ENCODE results near the gene CENATAC. TPM values are rescaled to one million over a fixed set of nuclear protein-coding genes. Genes with fewer than 3 reads are reported as not detected.
"Not testable (repeated sequence)": the region's sequence is repeated elsewhere in the genome, so short reads cannot be mapped to it uniquely, and the experiment has no call there.

Gene CENATAC
- total RNA-seq, 4 donors from 2014 or later, result 45.2 to 128 (median 56.4) TPM

GRCh38 chr11:118957549-118957948 lies 40.4 kb upstream of the CENATAC start:
- Histone ChIP-seq H3K4me3 (replicated peaks in 1 of 3) (no peak overlapping the region), H3K4me1 (no peaks in the 10 kb centered on the region), H3K27me3 (no peaks in the 10 kb centered on the region), H3K27ac (no peak overlapping the region), H3K9me3 (no peaks in the 10 kb centered on the region), H3K36me3 (no peaks in the 10 kb centered on the region)
- WGBS, 2 donors, result 86 to 89% methylated on average over 11 of the region's 11 CpGs
- intact Hi-C loops (cut with DNase I), result loop anchor here (5.0 kb wide), 1 partner anchor 270 kb away; no protein-coding TSS in a partner anchor
- TF ChIP-seq CTCF (IDR thresholded peaks at IDR 0.05), result no peak
- no peak for DNase-seq

GRCh38 chr11:118957968-118958367 lies 40.0 kb upstream of the CENATAC start:
- H3K4me1 ChIP-seq, result no peaks in the 10 kb centered on the region
- TF ChIP-seq CTCF (IDR thresholded peaks at IDR 0.05) (no peak), POLR2A (IDR thresholded peaks at IDR 0.05) (no peak)
- no peak for DNase-seq
- 89 to 91% methylated on average over 4 to 8 of the region's 8 CpGs for WGBS, 2 donors
- intact Hi-C loops (cut with DNase I), result loop anchor here (5.0 kb wide), 1 partner anchor 271 kb away; no protein-coding TSS in a partner anchor
- no peaks in the 10 kb centered on the region for H3K36me3 ChIP-seq
- H3K27ac ChIP-seq, result no peak overlapping the region
- no peaks in the 10 kb centered on the region for H3K27me3 ChIP-seq
- H3K4me3 ChIP-seq (replicated peaks in 1 of 3), result no peak overlapping the region
- no peaks in the 10 kb centered on the region for H3K9me3 ChIP-seq

GRCh38 chr11:118958577-118958976 lies 39.4 kb upstream of the CENATAC start:
- Histone ChIP-seq H3K27me3 (no peaks in the 10 kb centered on the region), H3K4me3 (replicated peaks in 1 of 3) (no peak overlapping the region), H3K27ac (no peak overlapping the region), H3K36me3 (no peaks in the 10 kb centered on the region), H3K9me3 (no peaks in the 10 kb centered on the region), H3K4me1 (no peaks in the 10 kb centered on the region)
- WGBS, 2 donors, result 77 to 90% methylated on average over 2 of the region's 2 CpGs
- intact Hi-C loops (cut with DNase I), result loop anchor here (5.0 kb wide), 1 partner anchor 271 kb away; no protein-coding TSS in a partner anchor
- DNase-seq, result no peak
- TF ChIP-seq CTCF (IDR thresholded peaks at IDR 0.05) (no peak), POLR2A (IDR thresholded peaks at IDR 0.05) (no peak)

- H3K27ac ChIP-seq, result no peak overlapping the region
- TF ChIP-seq POLR2A (IDR thresholded peaks at IDR 0.05) (no peak), CTCF (IDR thresholded peaks at IDR 0.05) (no peak)
- intact Hi-C loops (cut with DNase I), result no loop called here
- no peak for DNase-seq
- 90 to 91% methylated on average over 4 of the region's 5 CpGs for WGBS, 2 donors
- no peaks in the 10 kb centered on the region for H3K27me3 ChIP-seq
- H3K36me3 ChIP-seq, result no peaks in the 10 kb centered on the region
- no peaks in the 10 kb centered on the region for H3K4me1 ChIP-seq
- no peaks in the 10 kb centered on the region for H3K9me3 ChIP-seq
- no peak overlapping the region for H3K4me3 ChIP-seq (replicated peaks in 1 of 3)
Measured at GRCh38 chr11:118961189-118961588, 36.7 kb upstream of the CENATAC start.

GRCh38 chr11:118961591-118961990 lies 36.3 kb upstream of the CENATAC start:
- Histone ChIP-seq H3K4me1 (no peaks in the 10 kb centered on the region), H3K9me3 (no peaks in the 10 kb centered on the region), H3K27me3 (no peaks in the 10 kb centered on the region), H3K36me3 (no peaks in the 10 kb centered on the region), H3K27ac (no peak overlapping the region), H3K4me3 (replicated peaks in 1 of 3) (no peak overlapping the region)
- no peak for DNase-seq
- intact Hi-C loops (cut with DNase I), result no loop called here
- TF ChIP-seq POLR2A (IDR thresholded peaks at IDR 0.05) (no peak), CTCF (IDR thresholded peaks at IDR 0.05) (no peak)
- 63 to 88% methylated on average over 3 to 4 of the region's 11 CpGs for WGBS, 2 donors

GRCh38 chr11:118969508-118969907 lies 28.4 kb upstream of the CENATAC start:
- H3K4me3 ChIP-seq (replicated peaks in 1 of 3); H3K4me1 ChIP-seq; DNase-seq; H3K9me3 ChIP-seq; intact Hi-C loops (cut with DNase I); H3K27ac ChIP-seq; H3K27me3 ChIP-seq; H3K36me3 ChIP-seq: not testable (repeated sequence)
- 88 to 92% methylated on average over 2 of the region's 2 CpGs for WGBS, 2 donors

Data from thyroid gland (tissue), 4 donors.